ENCODE results near the gene ACOT2.

GRCh38 chr14:73612339-73613045 is 43.5 kb downstream of the ACOT2 start, which contains the start of gene ACOT6:
- TF ChIP-seq CTCF (IDR thresholded peaks at IDR 0.05; ENCODE audit: low read depth, low read length, poor library complexity, severe bottlenecking) (no peak), EZH2phosphoT487 (IDR thresholded peaks at IDR 0.05; ENCODE audit: borderline replicate concordance, low read length) (no peak)

Data from DOHH2 (cell line).